Hippocampal formation (tissue), 2 donors: Measurements from ENCODE around the gene TEKT1.
"Not testable (repeated sequence)": the region's sequence is repeated elsewhere in the genome, so short reads cannot be mapped to it uniquely, and the experiment has no call there.

Experiments used
- DNase-seq, 2 donors: peaks; one replicate each; lab custom pipeline; 2025; lab: John Stamatoyannopoulos, UW

Gene TEKT1

GRCh38 chr17:6831661-6832263 is at the start of gene TEKT1:
Gene TEKT1, minus strand, starts transcription at chr17:6831729. Its CDS starts 1,353 bp downstream, at chr17:6830376.
- peak; percentile 12 to 48 for DNase-seq

GRCh38 chr17:6879221-6879975 is 47.9 kb upstream of the TEKT1 start:
- DNase-seq: not testable (repeated sequence)

- DNase-seq: not testable (repeated sequence)
Measured at GRCh38 chr17:6875276-6875675, 43.7 kb upstream of the TEKT1 start.

GRCh38 chr17:6872936-6873335 is 41.4 kb upstream of the TEKT1 start:
- DNase-seq: no peak

- no peak for DNase-seq
Measured at GRCh38 chr17:6870841-6871240, 39.3 kb upstream of the TEKT1 start.

- no peak for DNase-seq
Measured at GRCh38 chr17:6868582-6868981, 37.1 kb upstream of the TEKT1 start.

- DNase-seq: no peak
Measured at GRCh38 chr17:6867849-6868248, 36.3 kb upstream of the TEKT1 start.

- no peak for DNase-seq
Measured at GRCh38 chr17:6862825-6863224, 31.3 kb upstream of the TEKT1 start.

- no peak for DNase-seq
Measured at GRCh38 chr17:6862122-6862521, 30.6 kb upstream of the TEKT1 start.

GRCh38 chr17:6857904-6858303 is 26.4 kb upstream of the TEKT1 start:
- DNase-seq: no peak

GRCh38 chr17:6857336-6857735 is 25.8 kb upstream of the TEKT1 start:
- no peak for DNase-seq

GRCh38 chr17:6856051-6856450 is 24.5 kb upstream of the TEKT1 start:
- no peak for DNase-seq

GRCh38 chr17:6853764-6854442 is 22.4 kb upstream of the TEKT1 start:
- no peak for DNase-seq

- not testable (repeated sequence) for DNase-seq
Measured at GRCh38 chr17:6848545-6849179, 17.1 kb upstream of the TEKT1 start.

- not testable (repeated sequence) for DNase-seq
Measured at GRCh38 chr17:6846138-6846537, 14.6 kb upstream of the TEKT1 start.

GRCh38 chr17:6844406-6844805 is 12.9 kb upstream of the TEKT1 start:
- not testable (repeated sequence) for DNase-seq

- peak in 1 of 2 donors; percentile 64 for DNase-seq
Measured at GRCh38 chr17:6843241-6843880, 11.8 kb upstream of the TEKT1 start.

- DNase-seq: not testable (repeated sequence)
Measured at GRCh38 chr17:6841769-6842168, 10.2 kb upstream of the TEKT1 start.

- DNase-seq: no peak
Measured at GRCh38 chr17:6830383-6830986, 1.0 kb downstream of the TEKT1 start.

GRCh38 chr17:6823011-6823442 is 8.5 kb downstream of the TEKT1 start:
- no peak for DNase-seq

GRCh38 chr17:6818938-6819337 is 12.6 kb downstream of the TEKT1 start:
- DNase-seq: no peak
